HepG2 (cell line): Measurements from ENCODE around the gene ESR1. TPM values are rescaled to one million over a fixed set of nuclear protein-coding genes. Genes with fewer than 3 reads are reported as not detected.

Experiments
- ATAC-seq: fragments of 200-7000 bp; cut with Tn5 transposase; 3 replicates; pipeline ENCODE4 v1.9.1; 2020; ENCODE audit warnings: mild to moderate bottlenecking, moderate library complexity
- BruUV-seq: library from RNA; stranded (reverse); fragments of 400-500 nt; replicated peaks from 2 replicates; lab custom pipeline; 2021; lab: Mats Ljungman, UMichigan
- CTCF ChIA-PET: fragments of 300-600 bp; formaldehyde crosslinking; extraction: SDS; loops from one replicate; lab custom pipeline; 2021; ENCODE audit warnings: low total read pairs, inconsistent platforms, low intra/inter-chr PET ratio; lab: Yijun Ruan, JAX
- POLR2A ChIA-PET: fragments of 350-600 bp; sonication (Branson Sonifier 250); formaldehyde crosslinking; loops from one replicate; lab custom pipeline; 2020; ENCODE audit warnings: antibody characterized with exemption, inconsistent platforms; lab: Yijun Ruan, JAX
- DNase-seq: peaks from one replicate; pipeline ENCODE4 v3.0.0-alpha.2; 2015; ENCODE audit warnings: low spot score
- FAIRE-seq: peaks from 3 replicates; lab custom pipeline; 2011; peaks lifted over from hg19 to GRCh38; lab: Jason Lieb, UNC
- H2AFZ ChIP-seq: one replicate; pipeline ENCODE4 v1.6.1; 2011; ENCODE audit warnings: low read length, inconsistent platforms
- H3K27ac ChIP-seq: fragments of 300-600 bp; 3 replicates; pipeline ENCODE4 v1.8.0; 2011; ENCODE audit warnings: mixed run types, mild to moderate bottlenecking, mixed read lengths, low read length, inconsistent platforms; ENCODE audit not compliant: insufficient read depth; ENCODE audit errors: extremely low read length
- H3K27me3 ChIP-seq, 2 experiments: fragments of 200-600 bp in 1 of 2; 2 replicates in 1 of 2; 3 replicates in 1 of 2; pipeline versions ENCODE4 v1.6.0 to v1.8.0; 2011; ENCODE audit warnings: low read length in 2 of 2, mild to moderate bottlenecking in 2 of 2, moderate library complexity in 2 of 2, inconsistent platforms in 1 of 2; ENCODE audit not compliant: insufficient read depth in 2 of 2, control insufficient read depth in 1 of 2
- H3K36me3 ChIP-seq, 2 experiments: fragments of 200-600 bp in 1 of 2; replicated peaks in 1 of 2; 2 replicates in 1 of 2; 3 replicates in 1 of 2; pipeline versions ENCODE4 v1.5.1 to v1.8.0; 2011; ENCODE audit warnings: low read length in 2 of 2, inconsistent platforms in 1 of 2; ENCODE audit not compliant: insufficient read depth in 2 of 2, control insufficient read depth in 1 of 2
- H3K4me1 ChIP-seq: 2 replicates; pipeline ENCODE4 v1.5.1; 2012; ENCODE audit warnings: low read length, inconsistent platforms; ENCODE audit not compliant: insufficient read depth
- H3K4me2 ChIP-seq: 2 replicates; pipeline ENCODE4 v1.6.0; 2011; ENCODE audit warnings: low read depth, low read length, inconsistent platforms
- H3K4me3 ChIP-seq, 3 experiments: fragments of 200-600 bp in 1 of 3; sonication (generic), shearing (Covaris generic) in 1 of 3; replicated peaks in 1 of 3; 2 replicates each; pipeline ENCODE4 v1.5.1; 2011 to 2016; ENCODE audit warnings: low read length in 3 of 3, inconsistent platforms in 2 of 3, low read depth in 2 of 3, mild to moderate bottlenecking in 2 of 3, control low read depth in 1 of 3, mixed read lengths in 1 of 3; ENCODE audit not compliant: insufficient read depth in 1 of 3
- H3K79me2 ChIP-seq: one replicate; pipeline ENCODE4 v1.6.1; 2011; ENCODE audit warnings: low read length, inconsistent platforms; ENCODE audit not compliant: insufficient read depth
- H3K9ac ChIP-seq: 2 replicates; pipeline ENCODE4 v1.6.0; 2011; ENCODE audit warnings: mild to moderate bottlenecking, low read depth, low read length, inconsistent platforms; ENCODE audit not compliant: insufficient read depth
- H3K9me3 ChIP-seq: 2 replicates; pipeline ENCODE4 v1.5.1; 2012; ENCODE audit warnings: mild to moderate bottlenecking, low read length
- H4K20me1 ChIP-seq: 2 replicates; pipeline ENCODE4 v1.6.0; 2011; ENCODE audit warnings: inconsistent platforms, mild to moderate bottlenecking, low read length, moderate library complexity; ENCODE audit not compliant: insufficient read depth
- ARID2 ChIP-seq: sonication (generic); formaldehyde crosslinking; IDR thresholded peaks from 2 replicates; pipeline ENCODE4 v1.8.1; 2022; ENCODE audit warnings: mild to moderate bottlenecking, missing genetic modification reagents, borderline replicate concordance
- ASH2L ChIP-seq: fragments of 300-600, 200-600 bp; sonication (generic); IDR thresholded peaks from 2 replicates; pipeline ENCODE4 v1.7.0; 2017; ENCODE audit warnings: low read depth, mild to moderate bottlenecking, moderate library complexity, mixed read lengths, low read length; ENCODE audit not compliant: insufficient read length
- EEA1 ChIP-seq: sonication (generic); formaldehyde crosslinking; IDR thresholded peaks from 2 replicates; pipeline ENCODE4 v1.5.1; 2020; ENCODE audit warnings: mild to moderate bottlenecking, missing genetic modification reagents, borderline replicate concordance
- NAIF1 ChIP-seq: sonication (generic); formaldehyde crosslinking; IDR thresholded peaks from 2 replicates; pipeline ENCODE4 v1.5.0; 2020; ENCODE audit warnings: mild to moderate bottlenecking, missing genetic modification reagents, borderline replicate concordance
- SP5 ChIP-seq: IDR thresholded peaks from 2 replicates; pipeline ENCODE4 v1.6.1; 2016; ENCODE audit warnings: low read depth, borderline replicate concordance
- TCF12 ChIP-seq, 2 experiments: fragments of 450-650 bp in 1 of 2; sonication (generic) in 1 of 2; formaldehyde crosslinking in 1 of 2; IDR thresholded peaks; 2 replicates each; pipeline versions ENCODE4 v1.6.1 to v1.8.0; 2017 to 2022; ENCODE audit warnings: antibody characterized with exemption in 1 of 2, mild to moderate bottlenecking in 1 of 2, missing genetic modification reagents in 1 of 2, moderate library complexity in 1 of 2
- U2AF1 ChIP-seq: fragments of 200-400 bp; formaldehyde crosslinking; optimal IDR thresholded peaks from 2 replicates; pipeline ENCODE3; 2017; ENCODE audit warnings: mild to moderate bottlenecking, low read depth, low read length
- ZNF557 ChIP-seq: sonication (generic); formaldehyde crosslinking; IDR thresholded peaks from 2 replicates; pipeline ENCODE4 v1.4.0; 2020; ENCODE audit warnings: missing genetic modification reagents
- ZNF564 ChIP-seq: sonication (generic); formaldehyde crosslinking; IDR thresholded peaks from 2 replicates; pipeline ENCODE4 v1.8.1; 2023; ENCODE audit warnings: mild to moderate bottlenecking, missing genetic modification reagents
- ZNF782 ChIP-seq: sonication (generic); formaldehyde crosslinking; IDR thresholded peaks from 2 replicates; pipeline ENCODE4 v1.4.0; 2020; ENCODE audit warnings: missing genetic modification reagents, mild to moderate bottlenecking, borderline replicate concordance
- ZNF841 ChIP-seq: sonication (generic); formaldehyde crosslinking; IDR thresholded peaks from 2 replicates; pipeline ENCODE4 v1.8.1; 2023; ENCODE audit warnings: missing genetic modification reagents, borderline replicate concordance
- WGBS: methylation state at CpG from one replicate; pipeline ENCODE4 v1.1.6; 2017; ENCODE audit warnings: low lambda C conversion rate; 5-methylcytosine and 5-hydroxymethylcytosine counted together
- in situ Hi-C: cut with HindIII; loops from 2 replicates; pipeline ENCODE4 v1.10.0; 2017; ENCODE audit warnings: low pct_unique_long_range_greater_than_20kb; ENCODE audit not compliant: extremely low pct_ligation_motif_present
- intact Hi-C: fragments of 100-400 bp; cut with micrococcal nuclease; formaldehyde crosslinking; loops from one replicate; pipeline ENCODE4 v1.10.0; 2022; ENCODE audit not compliant: unreplicated experiment
- polyA plus RNA-seq, 8 experiments: library from polyadenylated mRNA; depleted of rRNA in 3 of 8; stranded (reverse) in 7 of 8; unstranded in 1 of 8; fragments of >200 nt; fragmentation: Illumina TruSeq in 4 of 8; extraction: Trizol in 4 of 8; gene quantifications; 2 replicates each; pipeline versions ENCODE4 v1.2.1 to v1.2.3, GENCODE V29; 2011 to 2016; ENCODE audit warnings: low read depth in 4 of 8, missing spikeins in 1 of 8, mixed read lengths in 1 of 8; ENCODE audit not compliant: insufficient read depth in 1 of 8
- total RNA-seq, 5 experiments: library from RNA; depleted of rRNA; stranded (reverse); fragments of >200 nt; fragmentation: Illumina TruSeq; extraction: Trizol; gene quantifications; 2 replicates each; pipeline ENCODE4 v1.2.3, GENCODE V29; 2016; ENCODE audit warnings: low read depth in 1 of 5
- TF ChIP-seq, protein P1 (sequence below): sonication (generic); formaldehyde crosslinking; IDR thresholded peaks from 2 replicates; pipeline ENCODE4 v1.8.1; 2022; ENCODE audit warnings: mild to moderate bottlenecking, missing genetic modification reagents
- TF ChIP-seq, protein P2 (sequence below): sonication (generic); formaldehyde crosslinking; IDR thresholded peaks from 2 replicates; pipeline ENCODE4 v1.5.0; 2020; ENCODE audit warnings: mild to moderate bottlenecking, missing genetic modification reagents

The ESR1 gene
- total and polyA plus RNA-seq, 2 of the 13 experiments (the other 11 are each of a cell fraction or from before 2014, with no cell fraction given), result not detected

- Histone ChIP-seq H3K79me2 (no peaks in the 10 kb centered on the region), H3K4me3 (no peak overlapping the region), H4K20me1 (no peaks in the 10 kb centered on the region), H3K4me2 (no peak overlapping the region), H3K4me1 (no peaks in the 10 kb centered on the region), H3K27me3 (peaks cover 1 to 23% of the 10 kb centered on the region in 2 experiments; a peak in 4 of 5 replicates), H3K9ac (no peak overlapping the region), H3K36me3 (no peaks in the 10 kb centered on the region), H3K27ac (no peak overlapping the region), H3K9me3 (no peaks in the 10 kb centered on the region), H2AFZ (no peak overlapping the region)
- in situ Hi-C loops (no loop called here), intact Hi-C loops (no loop called here)
- ChIA-PET CTCF (no interaction called here), POLR2A (no interaction called here)
- BruUV-seq, result no TSS peak
- ATAC-seq (no peak), DNase-seq (no peak), FAIRE-seq (no peak)
- no peak for TF ChIP-seq EEA1 (CRISPR knock-in tag)
- no peak for TF ChIP-seq ARID2
- no peak for TF ChIP-seq ZNF841
- TF ChIP-seq NAIF1 (CRISPR knock-in tag), result no peak
- 15% methylated on average over 6 of the region's 7 CpGs for WGBS
These were observed 292.7 kb downstream of the ESR1 start for GRCh38 chr6:152100183-152100618.

GRCh38 chr6:152107973-152108372 lies 300.5 kb downstream of the ESR1 start:
- TF ChIP-seq, protein P1, sequence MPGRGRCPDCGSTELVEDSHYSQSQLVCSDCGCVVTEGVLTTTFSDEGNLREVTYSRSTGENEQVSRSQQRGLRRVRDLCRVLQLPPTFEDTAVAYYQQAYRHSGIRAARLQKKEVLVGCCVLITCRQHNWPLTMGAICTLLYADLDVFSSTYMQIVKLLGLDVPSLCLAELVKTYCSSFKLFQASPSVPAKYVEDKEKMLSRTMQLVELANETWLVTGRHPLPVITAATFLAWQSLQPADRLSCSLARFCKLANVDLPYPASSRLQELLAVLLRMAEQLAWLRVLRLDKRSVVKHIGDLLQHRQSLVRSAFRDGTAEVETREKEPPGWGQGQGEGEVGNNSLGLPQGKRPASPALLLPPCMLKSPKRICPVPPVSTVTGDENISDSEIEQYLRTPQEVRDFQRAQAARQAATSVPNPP (CRISPR knock-in tag), result no peak
- TF ChIP-seq, protein P2, sequence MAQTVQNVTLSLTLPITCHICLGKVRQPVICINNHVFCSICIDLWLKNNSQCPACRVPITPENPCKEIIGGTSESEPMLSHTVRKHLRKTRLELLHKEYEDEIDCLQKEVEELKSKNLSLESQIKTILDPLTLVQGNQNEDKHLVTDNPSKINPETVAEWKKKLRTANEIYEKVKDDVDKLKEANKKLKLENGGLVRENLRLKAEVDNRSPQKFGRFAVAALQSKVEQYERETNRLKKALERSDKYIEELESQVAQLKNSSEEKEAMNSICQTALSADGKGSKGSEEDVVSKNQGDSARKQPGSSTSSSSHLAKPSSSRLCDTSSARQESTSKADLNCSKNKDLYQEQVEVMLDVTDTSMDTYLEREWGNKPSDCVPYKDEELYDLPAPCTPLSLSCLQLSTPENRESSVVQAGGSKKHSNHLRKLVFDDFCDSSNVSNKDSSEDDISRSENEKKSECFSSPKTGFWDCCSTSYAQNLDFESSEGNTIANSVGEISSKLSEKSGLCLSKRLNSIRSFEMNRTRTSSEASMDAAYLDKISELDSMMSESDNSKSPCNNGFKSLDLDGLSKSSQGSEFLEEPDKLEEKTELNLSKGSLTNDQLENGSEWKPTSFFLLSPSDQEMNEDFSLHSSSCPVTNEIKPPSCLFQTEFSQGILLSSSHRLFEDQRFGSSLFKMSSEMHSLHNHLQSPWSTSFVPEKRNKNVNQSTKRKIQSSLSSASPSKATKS (CRISPR knock-in tag), result no peak
- TF ChIP-seq NAIF1 (CRISPR knock-in tag), result no peak
- no peak for TF ChIP-seq TCF12 (IDR thresholded peaks at IDR 0.05)
- no peak for TF ChIP-seq TCF12 (CRISPR knock-in tag; IDR thresholded peaks at IDR 0.05)
- TF ChIP-seq ASH2L, result no peak
- no peak for TF ChIP-seq ZNF557 (CRISPR knock-in tag)
- TF ChIP-seq ZNF782 (CRISPR knock-in tag), result no peak
- TF ChIP-seq U2AF1, result no peak
- TF ChIP-seq ZNF564 (CRISPR knock-in tag), result no peak
- no peak for TF ChIP-seq SP5
- Histone ChIP-seq H3K4me3 (no peak overlapping the region), H3K79me2 (no peaks in the 10 kb centered on the region), H3K4me1 (peaks cover 11% of the 10 kb centered on the region), H3K27ac (no peak overlapping the region), H3K9ac (no peak overlapping the region), H3K9me3 (no peaks in the 10 kb centered on the region), H3K36me3 (no peaks in the 10 kb centered on the region), H3K4me2 (no peak overlapping the region), H4K20me1 (no peaks in the 10 kb centered on the region), H3K27me3 (peaks cover 2 to 22% of the 10 kb centered on the region in 2 experiments; a peak in 3 of 5 replicates), H2AFZ (no peak overlapping the region)
- BruUV-seq, result no TSS peak
- ChIA-PET CTCF (no interaction called here), POLR2A (no interaction called here)
- intact Hi-C loops, result no loop called here
- DNase-seq, result no peak
- in situ Hi-C loops, result no loop called here
- WGBS, result 3% methylated on average over 4 of the region's 4 CpGs
- ATAC-seq, result no peak; the same call in 2 of the 3 replicates
- FAIRE-seq, result no peak
